ENCODE results near the gene RORB. TPM values are rescaled to one million over a fixed set of nuclear protein-coding genes. Genes with fewer than 3 reads are reported as not detected.

Gene RORB
- total RNA-seq, 2 donors from 2014 or later = 0.78 to 1.3 TPM

DNA sequence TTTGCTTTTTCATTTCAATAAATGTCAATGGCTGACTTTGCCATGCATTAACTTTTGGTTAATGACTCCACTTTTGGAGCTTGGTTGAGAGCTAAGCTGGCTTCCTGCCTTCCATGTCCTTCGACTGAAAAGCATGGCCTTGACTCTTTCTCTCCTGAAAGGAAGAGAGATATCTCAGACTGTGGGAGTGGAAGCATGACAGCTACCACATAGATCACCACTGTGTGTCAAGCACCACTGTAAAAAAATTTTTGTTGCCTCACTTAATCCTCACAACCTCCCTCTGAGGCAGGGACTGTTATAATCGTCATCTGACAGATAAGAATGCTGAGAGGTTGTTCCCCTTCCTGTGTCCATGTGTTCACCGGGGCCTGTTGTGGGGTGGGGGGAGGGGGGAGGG lies 184.8 kb downstream of the RORB start:
- DNase-seq (no peak), ATAC-seq (no peak)
- TF ChIP-seq POLR2A (IDR thresholded peaks at IDR 0.05) = no peak
- TF ChIP-seq, protein P1, sequence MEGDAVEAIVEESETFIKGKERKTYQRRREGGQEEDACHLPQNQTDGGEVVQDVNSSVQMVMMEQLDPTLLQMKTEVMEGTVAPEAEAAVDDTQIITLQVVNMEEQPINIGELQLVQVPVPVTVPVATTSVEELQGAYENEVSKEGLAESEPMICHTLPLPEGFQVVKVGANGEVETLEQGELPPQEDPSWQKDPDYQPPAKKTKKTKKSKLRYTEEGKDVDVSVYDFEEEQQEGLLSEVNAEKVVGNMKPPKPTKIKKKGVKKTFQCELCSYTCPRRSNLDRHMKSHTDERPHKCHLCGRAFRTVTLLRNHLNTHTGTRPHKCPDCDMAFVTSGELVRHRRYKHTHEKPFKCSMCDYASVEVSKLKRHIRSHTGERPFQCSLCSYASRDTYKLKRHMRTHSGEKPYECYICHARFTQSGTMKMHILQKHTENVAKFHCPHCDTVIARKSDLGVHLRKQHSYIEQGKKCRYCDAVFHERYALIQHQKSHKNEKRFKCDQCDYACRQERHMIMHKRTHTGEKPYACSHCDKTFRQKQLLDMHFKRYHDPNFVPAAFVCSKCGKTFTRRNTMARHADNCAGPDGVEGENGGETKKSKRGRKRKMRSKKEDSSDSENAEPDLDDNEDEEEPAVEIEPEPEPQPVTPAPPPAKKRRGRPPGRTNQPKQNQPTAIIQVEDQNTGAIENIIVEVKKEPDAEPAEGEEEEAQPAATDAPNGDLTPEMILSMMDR (IDR thresholded peaks at IDR 0.05) = no peak
- no peak overlapping the region for H3K4me3 ChIP-seq
- intact Hi-C loops (cut with DNase I) = no loop called here
- no peaks in the 10 kb centered on the region for H3K27me3 ChIP-seq
- no peaks in the 10 kb centered on the region for H3K9me3 ChIP-seq
- no peak overlapping the region for H3K27ac ChIP-seq
- no peaks in the 10 kb centered on the region for H3K36me3 ChIP-seq (replicated peaks in 1 of 2; ENCODE audit: insufficient read depth in 1 of 2, low read depth in 2 of 2)
- no peaks in the 10 kb centered on the region for H3K4me1 ChIP-seq
- WGBS, 2 donors = 11 to 21% methylated on average over 2 to 3 of the region's 3 CpGs

DNA sequence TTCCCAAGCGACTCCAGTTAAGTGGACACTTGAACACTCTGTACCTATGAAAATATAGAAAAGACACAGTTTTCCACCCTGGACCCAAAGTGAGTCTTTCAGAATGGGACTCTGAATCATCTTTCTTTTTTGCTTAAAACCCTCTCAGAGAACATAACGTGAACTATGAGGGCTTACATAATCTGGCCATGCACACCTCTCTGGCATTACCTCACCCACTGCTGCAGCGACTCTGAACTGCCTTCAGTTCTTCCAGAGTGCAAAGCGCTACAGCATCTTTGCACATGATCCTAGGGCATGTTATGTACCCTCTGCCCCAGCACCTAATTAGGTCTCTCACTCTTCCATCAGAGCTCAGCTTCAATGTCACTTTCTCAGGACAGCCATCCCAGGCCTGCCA lies 186.2 kb downstream of the RORB start:
- no peak overlapping the region for H3K27ac ChIP-seq
- ATAC-seq = no peak
- H3K9me3 ChIP-seq = no peaks in the 10 kb centered on the region
- intact Hi-C loops (cut with DNase I) = no loop called here
- H3K4me3 ChIP-seq = no peak overlapping the region
- no peaks in the 10 kb centered on the region for H3K4me1 ChIP-seq
- no peak for DNase-seq
- no peak for TF ChIP-seq POLR2A (IDR thresholded peaks at IDR 0.05)
- TF ChIP-seq, protein P1 (IDR thresholded peaks at IDR 0.05) = no peak
- H3K27me3 ChIP-seq = no peaks in the 10 kb centered on the region
- WGBS, 2 donors = 65 to 67% methylated on average over 4 of the region's 4 CpGs
- H3K36me3 ChIP-seq (replicated peaks in 1 of 2; ENCODE audit: insufficient read depth in 1 of 2, low read depth in 2 of 2) = no peaks in the 10 kb centered on the region

DNA sequence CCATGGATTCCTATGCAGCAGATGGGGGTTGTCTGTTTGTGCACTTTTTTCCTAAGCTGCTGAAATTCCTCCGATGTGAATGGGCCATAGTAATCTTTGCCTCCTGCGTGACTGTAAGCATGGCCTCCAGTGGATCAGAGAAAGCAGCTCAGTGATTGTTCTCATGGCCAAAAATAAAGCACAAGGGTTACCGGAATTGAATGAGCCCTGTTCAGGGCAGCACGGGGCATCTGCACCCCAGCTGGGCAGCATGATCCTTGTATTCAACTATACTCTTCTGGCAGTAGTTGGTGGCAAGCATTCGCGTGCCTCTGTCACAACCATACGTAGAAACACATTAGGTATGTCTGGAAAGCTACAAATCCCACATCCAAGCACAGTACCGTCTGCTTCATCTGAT lies 193.9 kb downstream of the RORB start:
- ATAC-seq = no peak
- TF ChIP-seq, protein P1 (IDR thresholded peaks at IDR 0.05) = no peak
- TF ChIP-seq POLR2A (IDR thresholded peaks at IDR 0.05) = no peak
- WGBS, 2 donors = 66 to 68% methylated on average over 8 of the region's 8 CpGs

DNA sequence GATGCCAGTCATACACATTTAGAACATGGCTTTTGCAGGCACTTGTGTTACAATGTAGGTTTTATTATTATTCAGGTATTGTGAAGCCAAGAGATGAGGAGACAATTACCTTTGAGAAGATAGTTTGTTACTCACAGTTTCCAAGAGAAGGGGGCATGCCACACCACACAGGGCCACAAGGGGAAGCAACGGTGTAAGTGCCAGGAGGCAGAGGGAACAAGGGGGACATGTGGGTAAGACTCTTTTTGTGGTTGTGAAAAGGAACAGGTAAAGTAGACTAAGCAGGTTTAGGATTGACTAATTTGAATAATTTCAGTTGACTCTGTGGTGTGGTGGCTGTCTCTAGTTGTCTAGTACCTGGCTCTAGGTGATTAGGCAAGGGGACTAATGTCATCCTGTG lies 199.4 kb downstream of the RORB start:
- WGBS, 2 donors = 84 to 88% methylated on average over 1 of the region's 1 CpG
- TF ChIP-seq, protein P1 (IDR thresholded peaks at IDR 0.05) = no peak
- no peak for TF ChIP-seq POLR2A (IDR thresholded peaks at IDR 0.05)
- Histone ChIP-seq H3K4me3 (no peak overlapping the region), H3K36me3 (replicated peaks in 1 of 2; ENCODE audit: insufficient read depth in 1 of 2, low read depth in 2 of 2) (no peaks in the 10 kb centered on the region), H3K27me3 (no peaks in the 10 kb centered on the region), H3K4me1 (no peaks in the 10 kb centered on the region), H3K27ac (no peak overlapping the region), H3K9me3 (no peaks in the 10 kb centered on the region)
- ATAC-seq (no peak), DNase-seq (no peak)
- intact Hi-C loops (cut with DNase I) = no loop called here

More for the DNA sequence above, 193.9 kb downstream of the RORB start:
- Histone ChIP-seq H3K27ac (no peak overlapping the region), H3K36me3 (replicated peaks in 1 of 2; ENCODE audit: insufficient read depth in 1 of 2, low read depth in 2 of 2) (no peaks in the 10 kb centered on the region), H3K9me3 (no peaks in the 10 kb centered on the region), H3K4me3 (no peak overlapping the region), H3K27me3 (no peaks in the 10 kb centered on the region), H3K4me1 (no peaks in the 10 kb centered on the region)
- DNase-seq = no peak
- intact Hi-C loops (cut with DNase I) = no loop called here

DNA sequence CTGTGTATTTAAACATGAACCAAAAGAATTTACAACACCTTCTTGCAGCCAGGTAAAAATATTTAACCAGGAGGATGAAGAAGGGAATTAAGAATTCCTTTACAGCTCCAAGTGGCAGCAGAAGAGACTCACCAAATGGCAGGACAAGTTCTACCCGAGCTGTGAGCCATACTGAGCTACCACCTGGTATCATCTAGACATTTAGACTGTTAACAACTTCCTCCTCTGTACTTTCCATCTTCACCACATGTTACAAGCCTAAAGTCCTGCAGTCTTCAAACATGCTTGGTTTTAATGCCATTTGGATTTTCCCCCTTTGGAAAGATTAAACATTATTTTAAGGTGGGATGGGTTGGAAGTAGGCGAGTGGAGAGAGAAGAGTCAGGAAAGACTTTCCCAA lies 200.4 kb downstream of the RORB start:
- ATAC-seq (no peak), DNase-seq (no peak)
- no peak for TF ChIP-seq POLR2A (IDR thresholded peaks at IDR 0.05)
- TF ChIP-seq, protein P1 (IDR thresholded peaks at IDR 0.05) = no peak
- Histone ChIP-seq H3K27ac (no peak overlapping the region), H3K27me3 (no peaks in the 10 kb centered on the region), H3K4me1 (no peaks in the 10 kb centered on the region), H3K9me3 (no peaks in the 10 kb centered on the region), H3K4me3 (no peak overlapping the region), H3K36me3 (replicated peaks in 1 of 2; ENCODE audit: insufficient read depth in 1 of 2, low read depth in 2 of 2) (no peaks in the 10 kb centered on the region)
- 39 to 46% methylated on average over 2 of the region's 2 CpGs for WGBS, 2 donors
- intact Hi-C loops (cut with DNase I) = no loop called here

All from body of pancreas (tissue), 4 donors.